KOPT-K1 (cell line): ENCODE data around the gene TIPRL.
A peak's percentile ranks its signal among the peaks of the same experiment; 100 is the strongest.
"Not testable (repeated sequence)": the region's sequence is repeated elsewhere in the genome, so short reads cannot be mapped to it uniquely, and the experiment has no call there.

ENCODE experiments used
- H3K27ac ChIP-seq: fragments of 200-600 bp; sonication (generic); 2 replicates; pipeline ENCODE4 v1.5.1; 2016; ENCODE audit warnings: antibody characterized with exemption, mild to moderate bottlenecking, low read depth, low read length; ENCODE audit not compliant: poor library complexity, severe bottlenecking
- H3K36me3 ChIP-seq: fragments of 200-600 bp; sonication (generic); 2 replicates; pipeline ENCODE4 v1.5.1; 2017; ENCODE audit warnings: antibody characterized with exemption, mild to moderate bottlenecking, low read length, moderate library complexity; ENCODE audit not compliant: insufficient read depth
- H3K9me3 ChIP-seq: fragments of 200-600 bp; sonication (generic); 2 replicates; pipeline ENCODE4 v1.5.1; 2017; ENCODE audit warnings: antibody characterized with exemption, low read length, mild to moderate bottlenecking; ENCODE audit not compliant: insufficient read depth, poor library complexity, severe bottlenecking

Gene TIPRL

DNA sequence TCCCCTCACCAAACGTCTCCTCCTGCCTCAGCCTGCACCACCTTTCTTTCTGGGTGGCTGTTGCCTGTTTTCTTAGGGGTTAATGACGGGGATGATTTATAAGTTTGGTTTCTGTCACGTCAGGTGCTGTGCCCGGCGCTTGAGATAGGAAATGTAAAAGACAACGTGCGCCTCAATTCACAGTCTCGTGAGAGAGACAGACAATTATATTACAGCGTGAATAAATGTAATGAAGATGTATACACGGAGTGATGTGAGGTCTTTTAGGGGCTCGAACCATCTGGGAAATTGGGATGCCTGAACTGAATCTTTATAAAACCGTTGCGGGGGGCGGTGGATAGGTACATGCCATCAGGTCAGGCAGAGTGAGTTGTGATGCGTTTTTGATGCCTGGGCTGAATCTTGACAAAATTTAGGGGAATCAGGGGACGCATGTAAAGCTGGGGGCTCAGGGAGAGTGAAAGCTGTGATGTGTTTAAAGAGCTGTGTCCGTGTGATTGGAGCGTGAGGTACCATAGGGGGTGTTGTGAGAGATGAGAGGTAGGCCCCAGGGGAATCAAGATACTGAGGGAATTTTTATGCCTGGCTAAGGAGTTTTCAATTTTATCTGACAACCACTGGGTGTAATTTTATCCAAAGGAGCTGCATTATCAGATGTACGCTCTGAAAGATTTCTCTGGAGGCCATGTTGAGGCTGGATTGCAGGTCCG, 831 bp downstream of the TIPRL start:
- Histone ChIP-seq H3K9me3 (no peaks in the 10 kb centered on the region), H3K27ac (peak overlapping the region; percentile 88)

GRCh38 chr1:168180148-168180524, 1.4 kb downstream of the TIPRL start:
- H3K9me3 ChIP-seq = no peaks in the 10 kb centered on the region
- H3K27ac ChIP-seq = peak overlapping the region; percentile 88
- H3K36me3 ChIP-seq = peaks cover 16% of the 10 kb centered on the region

More for the DNA sequence above, 831 bp downstream of the TIPRL start:
- H3K36me3 ChIP-seq = peaks cover 10% of the 10 kb centered on the region

DNA sequence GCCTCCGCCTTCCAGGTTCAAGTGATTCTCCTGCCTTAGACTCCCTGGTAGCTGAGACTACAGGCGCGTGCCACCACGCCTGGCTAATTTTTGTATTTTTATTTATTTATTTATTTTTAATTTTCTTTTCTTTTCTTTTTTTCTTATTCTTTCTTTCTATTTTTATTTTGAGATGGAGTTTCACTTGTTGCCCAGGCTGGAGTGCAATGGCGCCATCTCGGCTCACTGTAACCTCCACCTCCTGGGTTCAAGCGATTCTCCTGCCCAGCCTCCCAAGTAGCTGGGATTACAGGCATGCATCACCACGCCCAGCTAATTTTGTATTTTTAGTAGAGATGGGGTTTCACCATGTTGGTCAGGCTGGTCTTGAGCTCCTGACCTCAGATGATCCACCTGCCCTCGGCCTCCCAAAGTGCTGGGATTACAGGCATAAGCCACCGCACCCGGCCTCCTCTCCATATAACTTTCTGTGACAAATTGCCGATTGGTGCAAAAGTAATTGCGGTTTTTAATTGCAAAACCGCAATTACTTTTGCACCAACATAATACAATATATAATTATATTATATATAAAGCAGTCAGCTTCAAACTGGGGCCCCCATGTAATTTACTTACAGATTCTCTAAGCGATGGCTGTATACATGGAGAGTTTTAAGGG, 2.4 kb downstream of the TIPRL start:
- peaks cover 25% of the 10 kb centered on the region for H3K36me3 ChIP-seq

DNA sequence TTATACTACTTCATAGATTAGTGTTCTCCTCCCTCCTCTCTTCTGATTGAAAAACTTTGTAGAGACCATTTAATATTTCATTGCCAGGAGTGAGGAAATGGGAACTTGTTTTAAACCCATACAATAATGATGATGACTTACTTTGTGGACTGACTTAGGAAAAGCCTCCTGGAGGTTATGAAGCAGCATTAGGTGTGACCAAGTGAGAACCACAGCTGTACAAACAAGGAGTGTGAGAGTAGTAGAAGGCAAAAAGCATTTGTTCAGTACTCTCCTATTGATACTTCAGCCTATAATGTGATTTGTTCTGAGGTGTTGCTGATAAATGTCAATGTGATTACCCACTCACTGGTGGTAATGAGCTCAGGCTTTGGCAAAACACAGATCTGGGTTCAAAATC, 8.4 kb downstream of the TIPRL start:
- Histone ChIP-seq H3K9me3 (no peaks in the 10 kb centered on the region), H3K27ac (no peak overlapping the region), H3K36me3 (peaks cover 84% of the 10 kb centered on the region)

More for the DNA sequence above, 2.4 kb downstream of the TIPRL start:
- not testable (repeated sequence) for H3K9me3 ChIP-seq, H3K27ac ChIP-seq

GRCh38 chr1:168190403-168190802, 11.6 kb downstream of the TIPRL start:
- Histone ChIP-seq H3K36me3 (peaks cover 97% of the 10 kb centered on the region), H3K9me3 (no peaks in the 10 kb centered on the region), H3K27ac (no peak overlapping the region)

GRCh38 chr1:168195199-168196135, 16.7 kb downstream of the TIPRL start:
- Histone ChIP-seq H3K27ac (no peak overlapping the region), H3K9me3 (no peaks in the 10 kb centered on the region), H3K36me3 (peaks cover 96% of the 10 kb centered on the region)

- Histone ChIP-seq H3K36me3 (peaks cover 95% of the 10 kb centered on the region), H3K9me3 (peaks cover 10% of the 10 kb centered on the region), H3K27ac (no peak overlapping the region)
These were observed 20.3 kb downstream of the TIPRL start for GRCh38 chr1:168199056-168199455.

DNA sequence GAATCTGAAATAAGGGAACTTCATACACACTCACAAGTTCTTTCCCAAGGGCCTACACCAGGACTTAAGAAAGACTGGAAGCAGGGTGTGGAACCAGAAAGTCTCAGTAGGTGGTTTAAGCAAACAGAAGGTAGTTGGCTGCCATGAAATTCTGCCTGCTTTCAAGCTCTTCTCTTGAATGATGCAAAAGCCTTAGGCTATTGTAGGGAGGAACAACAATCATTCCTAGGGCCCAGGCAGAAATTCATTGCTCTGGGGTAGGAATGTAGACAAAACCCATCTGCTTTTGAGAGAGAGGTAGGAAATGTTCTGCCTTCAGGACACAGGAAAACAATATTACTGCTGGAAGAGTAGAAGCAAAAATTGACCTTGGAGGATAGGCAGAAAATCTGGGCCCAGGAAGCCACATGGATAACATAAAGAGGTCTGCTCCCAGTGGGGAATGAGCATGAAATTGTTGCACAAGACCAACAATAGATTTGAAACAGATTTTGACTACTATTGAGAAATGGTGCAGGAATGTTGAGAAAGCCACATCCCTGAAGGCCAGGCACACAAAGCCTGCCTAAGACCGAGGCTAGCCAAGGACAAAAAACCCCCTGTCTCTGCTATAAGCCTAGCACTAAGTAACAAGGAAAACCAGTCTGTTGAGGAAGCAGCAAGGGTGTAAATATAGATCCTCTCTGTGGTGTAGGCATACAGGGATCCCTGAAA, 24.3 kb downstream of the TIPRL start:
- no peak overlapping the region for H3K27ac ChIP-seq
- peaks cover 57% of the 10 kb centered on the region for H3K36me3 ChIP-seq

GRCh38 chr1:168206111-168206510, 27.3 kb downstream of the TIPRL start:
- Histone ChIP-seq H3K36me3 (peaks cover 27% of the 10 kb centered on the region), H3K27ac (no peak overlapping the region), H3K9me3 (peaks cover 34% of the 10 kb centered on the region)

More for the DNA sequence above, 24.3 kb downstream of the TIPRL start:
- H3K9me3 ChIP-seq = peaks cover 23% of the 10 kb centered on the region

DNA sequence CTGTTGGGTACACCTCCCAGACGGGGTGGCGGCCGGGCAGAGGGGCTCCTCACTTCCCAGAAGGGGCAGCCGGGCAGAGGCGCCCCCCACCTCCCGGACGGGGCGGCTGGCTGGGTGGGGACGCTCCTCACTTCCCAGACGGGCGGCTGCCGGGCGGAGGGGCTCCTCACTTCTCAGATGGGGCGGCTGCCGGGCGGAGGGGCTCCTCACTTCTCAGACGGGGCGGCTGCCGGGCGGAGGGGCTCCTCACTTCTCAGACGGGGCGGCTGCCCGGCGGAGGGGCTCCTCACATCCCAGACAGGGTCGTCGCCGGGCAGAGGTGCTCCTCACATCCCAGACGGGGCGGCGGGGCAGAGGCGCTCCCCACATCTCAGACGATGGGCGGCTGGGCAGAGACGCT, 28.9 kb downstream of the TIPRL start:
- H3K9me3 ChIP-seq = peaks cover 38% of the 10 kb centered on the region
- H3K36me3 ChIP-seq = peaks cover 11% of the 10 kb centered on the region
- H3K27ac ChIP-seq = not testable (repeated sequence)

- H3K27ac ChIP-seq = no peak overlapping the region
- H3K36me3 ChIP-seq = no peaks in the 10 kb centered on the region; the same call in 1 of the 2 replicates
- peaks cover 27% of the 10 kb centered on the region for H3K9me3 ChIP-seq
These were observed 31.6 kb downstream of the TIPRL start for GRCh38 chr1:168210312-168210711.

DNA sequence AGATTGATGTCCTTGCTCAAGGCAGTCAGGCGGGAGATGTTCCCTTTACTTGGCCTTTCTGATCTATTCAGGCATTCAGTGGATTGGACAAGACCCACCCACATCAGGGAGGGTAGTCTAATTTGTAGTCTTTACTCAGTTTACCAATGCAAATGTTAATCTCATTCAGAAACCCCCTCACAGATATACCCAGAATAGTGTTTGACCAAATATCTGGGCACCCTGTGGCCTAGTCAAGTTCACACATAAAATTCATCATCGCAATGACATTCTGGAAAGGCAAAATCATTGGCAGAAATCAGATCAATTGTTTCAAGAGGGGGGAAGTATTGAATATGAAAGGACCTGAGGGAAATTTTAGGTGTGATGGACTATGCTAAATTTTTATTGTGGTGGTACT, 34.6 kb downstream of the TIPRL start:
- Histone ChIP-seq H3K36me3 (no peaks in the 10 kb centered on the region), H3K9me3 (peaks cover 21% of the 10 kb centered on the region)

GRCh38 chr1:168216171-168216570, 37.4 kb downstream of the TIPRL start:
- Histone ChIP-seq H3K9me3 (peaks cover 10% of the 10 kb centered on the region), H3K36me3 (no peaks in the 10 kb centered on the region), H3K27ac (no peak overlapping the region)

More for the DNA sequence above, 34.6 kb downstream of the TIPRL start:
- H3K27ac ChIP-seq = no peak overlapping the region

DNA sequence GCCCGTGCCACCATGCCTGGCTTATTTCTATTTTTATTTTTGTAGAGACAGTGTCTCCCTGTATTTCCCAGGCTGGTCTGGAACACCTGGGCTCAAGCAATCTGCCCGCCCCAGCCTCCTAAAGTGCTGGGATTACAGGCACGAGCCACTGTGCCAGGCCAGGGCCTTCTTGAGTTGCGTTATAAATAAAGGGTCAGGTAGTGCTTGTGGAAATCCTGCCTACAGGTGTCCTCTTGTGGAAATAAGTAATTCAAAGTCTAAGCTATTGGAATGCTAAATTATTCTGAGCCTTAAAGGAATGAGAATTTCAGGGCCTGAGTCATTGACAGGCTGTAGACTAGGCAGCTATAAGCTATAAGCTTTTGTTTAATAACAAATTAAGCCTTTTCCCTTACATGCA, 38.9 kb downstream of the TIPRL start:
- Histone ChIP-seq H3K9me3 (peaks cover 6% of the 10 kb centered on the region), H3K36me3 (no peaks in the 10 kb centered on the region), H3K27ac (no peak overlapping the region)
